HG02938 (cell line): ENCODE measurements around the gene AGTRAP.

Source experiments
- ATAC-seq: cut with Tn5 transposase; IDR thresholded peaks from one replicate; pipeline ENCODE4 v1.9.1; 2021; ENCODE audit warnings: mild to moderate bottlenecking, moderate library complexity; ENCODE audit not compliant: unreplicated experiment

Gene AGTRAP

GRCh38 chr1:11795238-11795890 lies 59.4 kb downstream of the AGTRAP start:
- ATAC-seq = no peak

GRCh38 chr1:11796036-11796828 lies 60.3 kb downstream of the AGTRAP start:
- ATAC-seq = no peak

GRCh38 chr1:11797525-11798216 lies 61.7 kb downstream of the AGTRAP start:
- ATAC-seq = no peak

GRCh38 chr1:11799099-11799498 lies 63.2 kb downstream of the AGTRAP start:
- no peak for ATAC-seq

- ATAC-seq = no peak
Measured at GRCh38 chr1:11799896-11800295, 64.0 kb downstream of the AGTRAP start.

GRCh38 chr1:11800391-11800755 lies 64.4 kb downstream of the AGTRAP start:
- ATAC-seq = no peak
